Hematopoietic multipotent progenitor cell (in vitro differentiated cells): ENCODE data around the gene JPT2. TPM values are rescaled to one million over a fixed set of nuclear protein-coding genes. Genes with fewer than 3 reads are reported as not detected.

Experiments
- DNase-seq, 3 donors: peaks; one replicate each; pipeline ENCODE4 v3.0.0-alpha.2; 2011 to 2015; ENCODE audit warnings: low read depth in 2 of 3, low spot score in 2 of 3
- small RNA-seq: library from RNA; depleted of rRNA; stranded (forward); fragments of <200 nt; gene quantifications from one replicate; pipeline ENCODE3, GENCODE V24; 2012
- total RNA-seq: library from RNA; depleted of rRNA; stranded (reverse); fragments of >200 nt; gene quantifications from one replicate; pipeline ENCODE4 v1.2.3, GENCODE V29; 2012

JPT2 gene
- total RNA-seq, 1 donor, result 21.0 TPM

- no peak for DNase-seq
These were observed 71.4 kb downstream of the JPT2 start for GRCh38 chr16:1749152-1750117.

Small RNA genes lying within 50 kb of the gene (small RNA-seq; reads per million reads assigned to genes)
- gene MIR3177, result 0.41 reads per million

Other genes with a start within 250 kb of the JPT2 start
- gene PERCC1, start 247.2 kb upstream of the JPT2 start, total RNA-seq, result 5.1 TPM
- 0.54 TPM for gene CCDC154, start 233.7 kb upstream of the JPT2 start, total RNA-seq
- 134 TPM for gene CLCN7, start 203.3 kb upstream of the JPT2 start, total RNA-seq
- gene PTX4, start 189.3 kb upstream of the JPT2 start, total RNA-seq, result 0.27 TPM
- gene TELO2, start 184.9 kb upstream of the JPT2 start, total RNA-seq, result 33.7 TPM
- gene TMEM204, start 144.6 kb upstream of the JPT2 start, total RNA-seq, result 14.8 TPM
- 46.0 TPM for gene IFT140, start 66.2 kb upstream of the JPT2 start, total RNA-seq
- 29.1 TPM for gene CRAMP1, start 65.9 kb upstream of the JPT2 start, total RNA-seq
- 179 TPM for gene MAPK8IP3, start 27.9 kb downstream of the JPT2 start, total RNA-seq
- 46.3 TPM for gene NME3, start 93.3 kb downstream of the JPT2 start, total RNA-seq
- 17.2 TPM for gene EME2, start 94.5 kb downstream of the JPT2 start, total RNA-seq
- gene MRPS34, start 94.9 kb downstream of the JPT2 start, total RNA-seq, result 80.8 TPM
- gene SPSB3, start 104.3 kb downstream of the JPT2 start, total RNA-seq, result 102 TPM
- 75.9 TPM for gene NUBP2, start 104.7 kb downstream of the JPT2 start, total RNA-seq
- 0.81 TPM for gene IGFALS, start 115.4 kb downstream of the JPT2 start, total RNA-seq
- gene HAGH, start 148.5 kb downstream of the JPT2 start, total RNA-seq, result 46.6 TPM
- gene FAHD1, start 148.9 kb downstream of the JPT2 start, total RNA-seq, result 46.6 TPM
- gene MEIOB, start 193.9 kb downstream of the JPT2 start, total RNA-seq, result 0.54 TPM
- gene HS3ST6, start 240.1 kb downstream of the JPT2 start, total RNA-seq, result not detected